ENCODE measurements around the gene GLYATL1.

GRCh38 chr11:59000003-59000402, 60.7 kb downstream of the GLYATL1 start:
- no peak for TF ChIP-seq ATF1 (CRISPR knock-in tag; IDR thresholded peaks at IDR 0.05)
- no peak for TF ChIP-seq ZNF671 (CRISPR knock-in tag; IDR thresholded peaks at IDR 0.05)
- TF ChIP-seq CBFB (CRISPR knock-in tag; IDR thresholded peaks at IDR 0.05; ENCODE audit: low read depth), result no peak
- TF ChIP-seq NFE2L1 (CRISPR knock-in tag; IDR thresholded peaks at IDR 0.05), result no peak
- no peak for TF ChIP-seq CTCF (IDR thresholded peaks at IDR 0.05)
